GM12865 (cell line): ENCODE data around the gene EIF4G1.

Source experiments
- DNase-seq: peaks from one replicate; pipeline ENCODE4 v3.0.0; 2010; ENCODE audit warnings: low read depth
- H3K4me3 ChIP-seq: 2 replicates; pipeline ENCODE4 v1.5.1; 2011; ENCODE audit warnings: mild to moderate bottlenecking, low read depth, low read length, control low read depth
- TF ChIP-seq, protein P1 (sequence below): IDR thresholded peaks from 2 replicates; pipeline ENCODE4 v1.5.1; 2011; ENCODE audit warnings: low read length, control low read depth, low read depth, inconsistent platforms; ENCODE audit not compliant: insufficient read depth; ENCODE audit errors: missing control alignments

EIF4G1 gene

DNA sequence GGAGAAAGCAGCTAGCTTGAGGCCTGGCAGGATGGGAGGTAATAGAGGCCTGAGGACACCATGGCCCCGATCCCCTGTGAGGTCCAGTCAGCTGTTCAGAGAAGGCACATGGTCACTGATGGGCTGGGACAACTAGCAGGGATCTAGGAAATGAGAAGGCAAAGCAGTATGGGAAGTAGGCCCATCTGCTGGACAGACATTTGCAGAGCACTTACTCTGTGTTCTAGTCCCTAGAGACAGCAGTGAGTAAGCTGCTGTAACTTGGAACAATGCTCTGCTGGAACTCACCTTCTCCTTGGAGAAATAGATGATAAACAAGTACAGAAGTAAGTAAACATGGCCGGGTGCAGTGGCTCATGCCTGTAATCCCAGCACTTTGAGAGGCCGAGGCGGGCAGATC, 31.5 kb upstream of the EIF4G1 start:
- TF ChIP-seq, protein P1, sequence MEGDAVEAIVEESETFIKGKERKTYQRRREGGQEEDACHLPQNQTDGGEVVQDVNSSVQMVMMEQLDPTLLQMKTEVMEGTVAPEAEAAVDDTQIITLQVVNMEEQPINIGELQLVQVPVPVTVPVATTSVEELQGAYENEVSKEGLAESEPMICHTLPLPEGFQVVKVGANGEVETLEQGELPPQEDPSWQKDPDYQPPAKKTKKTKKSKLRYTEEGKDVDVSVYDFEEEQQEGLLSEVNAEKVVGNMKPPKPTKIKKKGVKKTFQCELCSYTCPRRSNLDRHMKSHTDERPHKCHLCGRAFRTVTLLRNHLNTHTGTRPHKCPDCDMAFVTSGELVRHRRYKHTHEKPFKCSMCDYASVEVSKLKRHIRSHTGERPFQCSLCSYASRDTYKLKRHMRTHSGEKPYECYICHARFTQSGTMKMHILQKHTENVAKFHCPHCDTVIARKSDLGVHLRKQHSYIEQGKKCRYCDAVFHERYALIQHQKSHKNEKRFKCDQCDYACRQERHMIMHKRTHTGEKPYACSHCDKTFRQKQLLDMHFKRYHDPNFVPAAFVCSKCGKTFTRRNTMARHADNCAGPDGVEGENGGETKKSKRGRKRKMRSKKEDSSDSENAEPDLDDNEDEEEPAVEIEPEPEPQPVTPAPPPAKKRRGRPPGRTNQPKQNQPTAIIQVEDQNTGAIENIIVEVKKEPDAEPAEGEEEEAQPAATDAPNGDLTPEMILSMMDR: no peak
- no peak overlapping the region for H3K4me3 ChIP-seq
- DNase-seq: no peak

DNA sequence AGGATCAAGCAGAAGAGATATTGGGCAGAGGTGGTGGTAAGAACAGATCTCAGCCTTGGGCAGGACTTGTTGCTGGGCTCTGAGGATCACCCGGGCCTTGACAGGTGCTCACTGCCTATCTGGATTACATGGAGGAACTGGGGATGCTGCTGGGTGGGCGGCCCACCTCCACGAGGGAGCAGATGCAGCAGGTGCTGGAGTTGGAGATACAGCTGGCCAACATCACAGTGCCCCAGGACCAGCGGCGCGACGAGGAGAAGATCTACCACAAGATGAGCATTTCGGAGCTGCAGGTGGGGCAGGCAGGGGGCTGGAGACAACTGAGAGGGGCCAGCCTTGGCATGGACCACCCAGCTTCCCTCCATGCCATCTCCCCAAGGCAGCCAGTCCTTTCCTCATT, 30.7 kb upstream of the EIF4G1 start:
- TF ChIP-seq, protein P1: no peak
- H3K4me3 ChIP-seq: no peak overlapping the region
- DNase-seq: no peak

DNA sequence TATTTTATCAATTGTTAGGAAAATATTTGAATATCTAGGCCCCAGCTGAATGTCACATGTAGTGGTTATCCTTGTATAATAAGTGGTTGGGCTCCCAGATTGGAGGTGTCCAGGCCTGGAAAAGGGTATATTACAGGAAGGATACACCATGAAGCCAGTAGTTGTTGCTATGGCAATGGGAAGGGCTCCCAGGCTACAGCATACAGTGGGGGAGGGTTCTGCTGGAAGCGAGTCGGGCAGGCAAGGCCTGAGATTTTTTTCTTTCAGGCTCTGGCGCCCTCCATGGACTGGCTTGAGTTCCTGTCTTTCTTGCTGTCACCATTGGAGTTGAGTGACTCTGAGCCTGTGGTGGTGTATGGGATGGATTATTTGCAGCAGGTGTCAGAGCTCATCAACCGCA, 29.7 kb upstream of the EIF4G1 start:
- H3K4me3 ChIP-seq: no peak overlapping the region
- DNase-seq: peak; percentile 22
- TF ChIP-seq, protein P1: peak; percentile 31

DNA sequence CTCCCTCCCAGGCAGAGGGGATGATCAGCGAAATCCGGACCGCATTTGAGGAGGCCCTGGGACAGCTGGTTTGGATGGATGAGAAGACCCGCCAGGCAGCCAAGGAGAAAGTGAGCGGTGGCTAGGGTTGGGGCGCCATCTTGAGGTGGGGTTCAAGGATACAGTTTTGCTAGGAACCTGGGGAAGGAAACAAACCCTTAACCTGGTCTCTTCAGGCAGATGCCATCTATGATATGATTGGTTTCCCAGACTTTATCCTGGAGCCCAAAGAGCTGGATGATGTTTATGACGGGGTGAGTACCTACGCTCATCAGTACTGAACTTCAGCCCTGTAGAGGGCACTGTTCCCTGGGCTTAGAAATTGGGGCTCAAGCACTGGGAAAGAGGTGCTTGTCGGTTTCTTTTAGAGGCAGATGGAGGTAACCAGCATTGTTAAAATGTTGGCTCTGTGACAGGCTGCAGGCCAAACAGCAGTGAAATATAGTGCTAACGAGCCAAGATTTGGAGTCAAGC, 24.9 kb upstream of the EIF4G1 start:
- DNase-seq: peak; percentile 60
- H3K4me3 ChIP-seq: no peak overlapping the region
- TF ChIP-seq, protein P1: peak; percentile 73

DNA sequence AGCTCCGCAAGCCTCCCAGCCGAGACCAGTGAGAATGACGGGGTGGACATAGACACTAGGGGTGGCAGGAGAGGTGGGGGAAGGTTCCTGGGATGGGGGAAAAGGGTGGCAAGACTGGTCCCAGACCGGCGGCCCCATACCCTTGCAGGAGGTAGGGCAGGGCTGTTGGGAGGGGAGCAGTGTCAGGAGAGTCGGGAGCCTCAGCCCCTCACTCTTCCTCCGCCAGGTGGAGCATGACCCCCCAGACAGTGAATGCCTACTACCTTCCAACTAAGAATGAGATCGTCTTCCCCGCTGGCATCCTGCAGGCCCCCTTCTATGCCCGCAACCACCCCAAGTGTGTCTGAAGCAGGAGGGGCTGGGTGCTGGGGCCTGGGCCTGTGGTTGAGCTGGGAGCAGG, 24.1 kb upstream of the EIF4G1 start:
- TF ChIP-seq, protein P1: no peak
- no peak for DNase-seq
- no peak overlapping the region for H3K4me3 ChIP-seq

DNA sequence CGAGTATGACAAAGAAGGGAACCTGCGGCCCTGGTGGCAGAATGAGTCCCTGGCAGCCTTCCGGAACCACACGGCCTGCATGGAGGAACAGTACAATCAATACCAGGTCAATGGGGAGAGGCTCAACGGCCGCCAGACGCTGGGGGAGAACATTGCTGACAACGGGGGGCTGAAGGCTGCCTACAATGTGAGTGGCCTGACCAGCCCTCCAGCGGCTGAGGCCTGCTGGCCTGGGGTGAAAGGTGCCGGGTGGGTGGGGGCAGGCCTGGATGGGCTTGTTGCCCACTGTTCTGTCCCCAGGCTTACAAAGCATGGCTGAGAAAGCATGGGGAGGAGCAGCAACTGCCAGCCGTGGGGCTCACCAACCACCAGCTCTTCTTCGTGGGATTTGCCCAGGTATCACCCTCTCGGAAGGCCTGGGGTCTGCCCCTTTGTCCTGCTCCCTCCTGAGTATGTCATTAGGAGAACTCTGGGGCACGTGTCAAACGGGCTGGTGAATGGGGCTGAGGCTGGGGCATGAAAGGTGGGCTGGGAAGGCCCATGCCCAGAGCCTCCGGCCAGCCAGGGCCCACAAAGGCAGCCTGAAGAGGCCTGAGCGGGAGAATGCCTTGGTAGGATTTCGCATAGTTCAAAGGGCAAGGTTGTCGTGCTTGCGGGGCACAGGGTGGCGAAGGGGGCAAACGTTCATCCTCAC, 23.2 kb upstream of the EIF4G1 start:
- TF ChIP-seq, protein P1: no peak
- no peak for DNase-seq
- H3K4me3 ChIP-seq: no peak overlapping the region

DNA sequence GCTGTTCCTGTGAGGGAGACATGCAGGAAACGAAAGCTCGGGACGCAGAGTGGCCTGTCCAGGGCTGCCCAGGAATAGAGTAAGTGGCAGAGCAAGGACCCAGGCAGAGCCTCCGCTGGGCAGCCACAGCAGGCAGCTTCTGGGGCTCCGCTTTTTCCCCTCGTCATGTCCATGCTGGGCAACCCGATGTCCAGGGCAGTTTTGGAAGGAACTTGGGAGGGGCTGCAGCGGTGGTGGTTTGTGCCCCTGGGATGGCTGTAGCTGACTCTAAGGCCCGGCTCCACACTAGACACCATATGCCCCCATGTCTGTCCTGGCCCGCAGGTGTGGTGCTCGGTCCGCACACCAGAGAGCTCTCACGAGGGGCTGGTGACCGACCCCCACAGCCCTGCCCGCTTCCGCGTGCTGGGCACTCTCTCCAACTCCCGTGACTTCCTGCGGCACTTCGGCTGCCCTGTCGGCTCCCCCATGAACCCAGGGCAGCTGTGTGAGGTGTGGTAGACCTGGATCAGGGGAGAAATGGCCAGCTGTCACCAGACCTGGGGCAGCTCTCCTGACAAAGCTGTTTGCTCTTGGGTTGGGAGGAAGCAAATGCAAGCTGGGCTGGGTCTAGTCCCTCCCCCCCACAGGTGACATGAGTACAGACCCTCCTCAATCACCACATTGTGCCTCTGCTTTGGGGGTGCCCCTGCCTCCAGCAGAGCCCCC, 22.5 kb upstream of the EIF4G1 start:
- DNase-seq: no peak
- TF ChIP-seq, protein P1: no peak
- H3K4me3 ChIP-seq: no peak overlapping the region
